ENCODE measurements around the gene KCNG1. TPM values are rescaled to one million over a fixed set of nuclear protein-coding genes. Genes with fewer than 3 reads are reported as not detected.

KCNG1 gene
- total and polyA plus RNA-seq, 2 donors (not counting 1 experiment from before 2014, with no cell fraction given): 16.9 to 57.7 TPM

GRCh38 chr20:50967586-50967985, 55.3 kb downstream of the KCNG1 start:
- ChIA-PET CTCF (interaction anchor here (0.6 to 1.3 kb wide), 2 partner anchors 217 to 1646 kb away, joined by 3 read pairs; no protein-coding TSS in a partner anchor), POLR2A (interaction anchor here (0.7 kb wide), 2 partner anchors 119 to 433 kb away, joined by 3 to 4 read pairs; no protein-coding TSS in a partner anchor)
- no peak overlapping the region for H3K27ac Mint-ChIP-seq
- no peak overlapping the region for H2AFZ ChIP-seq (ENCODE audit: insufficient read depth, low read depth, low read length, poor library complexity, severe bottlenecking)
- H3K4me1 ChIP-seq (ENCODE audit: control insufficient read depth in 2 of 2, insufficient read depth in 2 of 2, low read length in 2 of 2): no peaks in the 10 kb centered on the region
- H3K4me3 ChIP-seq (ENCODE audit: control extremely low read depth in 1 of 5, extremely low read depth in 1 of 5, insufficient read depth in 1 of 5, low read depth in 2 of 5, low read length in 4 of 5): no peak overlapping the region
- H3K9me3 Mint-ChIP-seq (ENCODE audit: insufficient read depth): no peaks in the 10 kb centered on the region
- no peak for TF ChIP-seq CTCF (IDR thresholded peaks at IDR 0.05)
- TF ChIP-seq EZH2 (IDR thresholded peaks at IDR 0.05; ENCODE audit: borderline replicate concordance, insufficient read depth, low read depth, low read length, poor library complexity, severe bottlenecking): no peak
- intact Hi-C loops (cut with micrococcal nuclease): no loop called here
- DNase-seq: no peak
- H3K4me2 ChIP-seq (replicated peaks; ENCODE audit: low read depth, low read length, poor library complexity, severe bottlenecking): no peak overlapping the region
- no peak for ATAC-seq (ENCODE audit: low read depth)
- H3K4me3 Mint-ChIP-seq: no peak overlapping the region
- peaks cover 0 to 8% (median under 1%) of the 10 kb centered on the region in 4 experiments for H3K27me3 ChIP-seq (replicated peaks in 1 of 4; ENCODE audit: control extremely low read depth in 1 of 4, control insufficient read depth in 3 of 4, insufficient read depth in 4 of 4, low read length in 3 of 4)
- peaks cover 6% of the 10 kb centered on the region for H4K20me1 ChIP-seq (ENCODE audit: control insufficient read depth, insufficient read depth, low read length, poor library complexity, severe bottlenecking)
- H3K27me3 Mint-ChIP-seq: peaks cover 8% of the 10 kb centered on the region
- peaks cover 8% of the 10 kb centered on the region for H3K79me2 ChIP-seq (ENCODE audit: control insufficient read depth, insufficient read depth, low read length)
- WGBS (ENCODE audit: insufficient coverage): 59% methylated on average over 6 of the region's 7 CpGs
- H3K9me3 ChIP-seq (ENCODE audit: control extremely low read depth in 1 of 3, control insufficient read depth in 2 of 3, insufficient read depth in 1 of 3, low read length in 2 of 3): no peaks in the 10 kb centered on the region
- no peaks in the 10 kb centered on the region for H3K4me1 Mint-ChIP-seq
- H3K36me3 ChIP-seq (replicated peaks in 1 of 2; ENCODE audit: control extremely low read depth in 1 of 2, control insufficient read depth in 1 of 2, extremely low read depth in 1 of 2, insufficient read depth in 2 of 2, low read length in 1 of 2): no peaks in the 10 kb centered on the region
- H3K27ac ChIP-seq (ENCODE audit: low read length in 2 of 2): no peak overlapping the region
- H3K9ac ChIP-seq (ENCODE audit: low read length): no peak overlapping the region

GRCh38 chr20:50959543-50960126, 63.3 kb downstream of the KCNG1 start:
- H3K4me1 Mint-ChIP-seq: peaks cover 40% of the 10 kb centered on the region
- Histone ChIP-seq H2AFZ (ENCODE audit: insufficient read depth, low read depth, low read length, poor library complexity, severe bottlenecking) (peak overlapping the region; percentile 95), H3K36me3 (replicated peaks in 1 of 2; ENCODE audit: control extremely low read depth in 1 of 2, control insufficient read depth in 1 of 2, extremely low read depth in 1 of 2, insufficient read depth in 2 of 2, low read length in 1 of 2) (peaks cover 0 to 10% of the 10 kb centered on the region in 2 experiments), H3K9me3 (ENCODE audit: control extremely low read depth in 1 of 3, control insufficient read depth in 2 of 3, insufficient read depth in 1 of 3, low read length in 2 of 3) (no peaks in the 10 kb centered on the region), H3K4me1 (ENCODE audit: control insufficient read depth in 2 of 2, insufficient read depth in 2 of 2, low read length in 2 of 2) (peaks cover 24 to 26% of the 10 kb centered on the region in 2 donors), H3K27me3 (replicated peaks in 1 of 4; ENCODE audit: control extremely low read depth in 1 of 4, control insufficient read depth in 3 of 4, insufficient read depth in 4 of 4, low read length in 3 of 4) (no peaks in the 10 kb centered on the region), H4K20me1 (ENCODE audit: control insufficient read depth, insufficient read depth, low read length, poor library complexity, severe bottlenecking) (peaks cover 21% of the 10 kb centered on the region), H3K79me2 (ENCODE audit: control insufficient read depth, insufficient read depth, low read length) (peaks cover 69% of the 10 kb centered on the region), H3K4me2 (replicated peaks; ENCODE audit: low read depth, low read length, poor library complexity, severe bottlenecking) (peak overlapping the region; percentile 84), H3K4me3 (ENCODE audit: control extremely low read depth in 1 of 5, extremely low read depth in 1 of 5, insufficient read depth in 1 of 5, low read depth in 2 of 5, low read length in 4 of 5) (peak overlapping the region; percentile 78 to 99 (median 86)), H3K9ac (ENCODE audit: low read length) (peak overlapping the region; percentile 91), H3K27ac (ENCODE audit: low read length in 2 of 2) (peak overlapping the region in 1 of 2 donors; percentile 99)
- no peaks in the 10 kb centered on the region for H3K9me3 Mint-ChIP-seq (ENCODE audit: insufficient read depth)
- ChIA-PET POLR2A (interaction anchor here (1.2 to 2.1 kb wide), 2 partner anchors 28 to 1232 kb away, joined by 5 to 30 read pairs; partner anchors contain the start of genes ADNP and ZFP64), CTCF (interaction anchor here (3.0 kb wide), 1 partner anchor 27 kb away, joined by 31 read pairs; the partner anchor contains the start of gene ADNP)
- H3K4me3 Mint-ChIP-seq: peak overlapping the region; percentile 98
- TF ChIP-seq EZH2 (IDR thresholded peaks at IDR 0.05; ENCODE audit: borderline replicate concordance, insufficient read depth, low read depth, low read length, poor library complexity, severe bottlenecking): no peak
- no peaks in the 10 kb centered on the region for H3K27me3 Mint-ChIP-seq
- intact Hi-C loops (cut with micrococcal nuclease): no loop called here
- ATAC-seq (ENCODE audit: low read depth) (no peak), DNase-seq (no peak)
- peak overlapping the region; percentile 99 for H3K27ac Mint-ChIP-seq
- 73% methylated on average over 25 of the region's 25 CpGs for WGBS (ENCODE audit: insufficient coverage)
